ENCODE measurements around the gene GRK1. TPM values are rescaled to one million over a fixed set of nuclear protein-coding genes. Genes with fewer than 3 reads are reported as not detected.

GRK1 gene
- total and polyA plus RNA-seq, 2 experiments from 2014 or later: not detected

- Histone ChIP-seq H3K36me3 (ENCODE audit: insufficient read depth) (no peaks in the 10 kb centered on the region), H3K4me2 (no peak overlapping the region), H3K9me2 (ENCODE audit: insufficient read depth) (no peaks in the 10 kb centered on the region), H3K79me2 (replicated peaks; ENCODE audit: insufficient read depth) (no peaks in the 10 kb centered on the region), H3K27ac (ENCODE audit: low read depth) (no peak overlapping the region), H3K4me3 (no peak overlapping the region), H3F3A (replicated peaks; ENCODE audit: low read depth) (no peaks in the 10 kb centered on the region), H3K4me1 (ENCODE audit: insufficient read depth) (no peaks in the 10 kb centered on the region), H2AFZ (peak overlapping the region; percentile 43; the same call in 1 of the 2 replicates), H4K20me1 (replicated peaks; ENCODE audit: insufficient read depth) (no peaks in the 10 kb centered on the region), H3K27me3 (ENCODE audit: insufficient read depth) (no peaks in the 10 kb centered on the region)
- no peak for ATAC-seq
- H3K27ac Mint-ChIP-seq: no peak overlapping the region
- peaks cover 5% of the 10 kb centered on the region; the same call in 2 of the 3 replicates for H3K4me1 Mint-ChIP-seq
- H3K27me3 Mint-ChIP-seq (ENCODE audit: insufficient read depth, low read depth, poor library complexity): peaks cover 4% of the 10 kb centered on the region
- H3K4me3 Mint-ChIP-seq: no peak overlapping the region
- H3K36me3 Mint-ChIP-seq (ENCODE audit: low read depth): no peaks in the 10 kb centered on the region
- TF ChIP-seq JUNB (IDR thresholded peaks at IDR 0.05; ENCODE audit: unreplicated experiment) (no peak), CTCF (conservative IDR thresholded peaks at IDR 0.05; ENCODE audit: low read depth in 2 of 2) (no peak), EZH2phosphoT487 (IDR thresholded peaks at IDR 0.05; ENCODE audit: unreplicated experiment) (no peak), NANOG (IDR thresholded peaks at IDR 0.05; ENCODE audit: borderline replicate concordance) (no peak), POLR2AphosphoS5 (IDR thresholded peaks at IDR 0.05; ENCODE audit: low read depth) (no peak), ETS1 (IDR thresholded peaks at IDR 0.05) (no peak), ZNF114 (CRISPR knock-in tag; IDR thresholded peaks at IDR 0.05) (no peak), REST (IDR thresholded peaks at IDR 0.05; ENCODE audit: unreplicated experiment) (no peak), STAT1 (IDR thresholded peaks at IDR 0.05; ENCODE audit: unreplicated experiment) (no peak), ZNF331 (CRISPR knock-in tag; IDR thresholded peaks at IDR 0.05; ENCODE audit: low read depth) (no peak), CREB1 (CRISPR knock-in tag; IDR thresholded peaks at IDR 0.05; ENCODE audit: low read depth) (no peak), ZNF462 (CRISPR knock-in tag; IDR thresholded peaks at IDR 0.05) (no peak), EZH2 (IDR thresholded peaks at IDR 0.05; ENCODE audit: low read depth, unreplicated experiment) (no peak)
- DNase-seq (ENCODE audit: low spot score): no peak
- H3K9me3 Mint-ChIP-seq: no peaks in the 10 kb centered on the region; the same call in 2 of the 3 replicates
Measured at GRCh38 chr13:113664751-113665596, 2.0 kb upstream of the GRK1 start.

Measured in GM23338 (cell line).